Gastroesophageal sphincter (tissue), 4 donors: ENCODE data around the gene MKLN1. TPM values are rescaled to one million over a fixed set of nuclear protein-coding genes. Genes with fewer than 3 reads are reported as not detected.

Source experiments
- ATAC-seq: fragments of 150-250 bp; one replicate; pipeline ENCODE4 v1.9.1; 2016; ENCODE audit warnings: mild to moderate bottlenecking, moderate library complexity
- H3K27ac ChIP-seq, 4 donors: fragments of 200-600 bp; sonication (generic) in 3 of 4; 1 replicate in 3 of 4; 2 replicates in 1 of 4; pipeline ENCODE4 v1.5.1; 2016 to 2019
- H3K27me3 ChIP-seq: fragments of 200-600 bp; sonication (generic); one replicate; pipeline ENCODE4 v1.5.1; 2019
- H3K36me3 ChIP-seq, 2 donors: fragments of 200-600 bp; sonication (generic); one replicate each; pipeline ENCODE4 v1.5.1; 2019; ENCODE audit warnings: control low read depth in 1 of 2
- H3K4me1 ChIP-seq, 3 donors: fragments of 200-600 bp; sonication (generic); 1 replicate in 2 of 3; 2 replicates in 1 of 3; pipeline ENCODE4 v1.5.1; 2016 to 2019; ENCODE audit warnings: control low read depth in 2 of 3
- H3K4me3 ChIP-seq, 2 donors: fragments of 200-600 bp; sonication (generic); one replicate each; pipeline ENCODE4 v1.5.1; 2019; ENCODE audit warnings: mild to moderate bottlenecking in 1 of 2, moderate library complexity in 1 of 2
- H3K9me3 ChIP-seq, 3 donors: fragments of 200-600 bp; sonication (generic); one replicate each; pipeline ENCODE4 v1.5.1; 2017 to 2019; ENCODE audit warnings: control low read depth in 2 of 3
- EP300 ChIP-seq: sonication (generic); formaldehyde crosslinking; IDR thresholded peaks from one replicate; pipeline ENCODE4 v1.6.1; 2017; ENCODE audit warnings: antibody characterized with exemption, mild to moderate bottlenecking
- POLR2A ChIP-seq, 2 donors: fragments of 450-650 bp; IDR thresholded peaks; one replicate each; pipeline ENCODE4 v1.6.1; 2017; ENCODE audit warnings: antibody characterized with exemption in 2 of 2, mild to moderate bottlenecking in 2 of 2, moderate library complexity in 1 of 2
- POLR2AphosphoS5 ChIP-seq: sonication (generic); formaldehyde crosslinking; IDR thresholded peaks from one replicate; pipeline ENCODE4 v1.6.1; 2017; ENCODE audit warnings: antibody characterized with exemption
- WGBS, 2 donors: methylation state at CpG; one replicate each; pipeline ENCODE4 v1.1.5; 2018; ENCODE audit warnings: low coverage in 1 of 2; 5-methylcytosine and 5-hydroxymethylcytosine counted together
- total RNA-seq, 4 donors: library from RNA; depleted of rRNA; stranded (reverse); fragments of >200 nt; gene quantifications; one replicate each; pipeline ENCODE4 v1.1.0, GENCODE V29; 2016
- TF ChIP-seq, protein P1 (sequence below), 4 experiments: fragments of 200-600 bp in 2 of 4; fragments of 450-650 bp in 2 of 4; sonication (generic) in 1 of 4; IDR thresholded peaks; one replicate each; pipeline ENCODE4 v1.5.1; 2017 to 2019; ENCODE audit warnings: antibody characterized with exemption in 4 of 4, mild to moderate bottlenecking in 2 of 4, moderate library complexity in 2 of 4

Gene MKLN1
- total RNA-seq, 4 donors from 2014 or later, result 40.4 to 82.8 (median 58.6) TPM

DNA sequence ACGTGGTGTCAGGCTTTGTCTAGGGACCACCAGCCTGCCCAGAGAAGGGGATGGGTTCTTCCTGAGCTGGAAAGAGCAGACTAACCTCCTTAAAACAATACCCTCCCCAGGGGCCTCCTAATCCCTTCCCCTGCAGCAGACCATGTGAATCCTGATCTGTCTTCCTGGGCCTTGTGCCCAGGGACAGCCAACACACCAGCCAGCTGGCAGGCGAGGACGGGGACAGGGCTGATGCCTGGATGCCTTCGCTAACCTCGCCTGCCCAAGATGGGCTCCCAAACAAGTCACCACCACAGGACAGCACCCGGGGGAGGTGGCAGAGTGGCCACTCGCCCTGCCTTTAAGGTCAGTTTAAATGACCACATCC, 211.1 kb downstream of the MKLN1 start:
- no peak for TF ChIP-seq POLR2AphosphoS5
- no peak for TF ChIP-seq EP300
- TF ChIP-seq POLR2A (IDR thresholded peaks at IDR 0.05), result no peak
- TF ChIP-seq, protein P1, sequence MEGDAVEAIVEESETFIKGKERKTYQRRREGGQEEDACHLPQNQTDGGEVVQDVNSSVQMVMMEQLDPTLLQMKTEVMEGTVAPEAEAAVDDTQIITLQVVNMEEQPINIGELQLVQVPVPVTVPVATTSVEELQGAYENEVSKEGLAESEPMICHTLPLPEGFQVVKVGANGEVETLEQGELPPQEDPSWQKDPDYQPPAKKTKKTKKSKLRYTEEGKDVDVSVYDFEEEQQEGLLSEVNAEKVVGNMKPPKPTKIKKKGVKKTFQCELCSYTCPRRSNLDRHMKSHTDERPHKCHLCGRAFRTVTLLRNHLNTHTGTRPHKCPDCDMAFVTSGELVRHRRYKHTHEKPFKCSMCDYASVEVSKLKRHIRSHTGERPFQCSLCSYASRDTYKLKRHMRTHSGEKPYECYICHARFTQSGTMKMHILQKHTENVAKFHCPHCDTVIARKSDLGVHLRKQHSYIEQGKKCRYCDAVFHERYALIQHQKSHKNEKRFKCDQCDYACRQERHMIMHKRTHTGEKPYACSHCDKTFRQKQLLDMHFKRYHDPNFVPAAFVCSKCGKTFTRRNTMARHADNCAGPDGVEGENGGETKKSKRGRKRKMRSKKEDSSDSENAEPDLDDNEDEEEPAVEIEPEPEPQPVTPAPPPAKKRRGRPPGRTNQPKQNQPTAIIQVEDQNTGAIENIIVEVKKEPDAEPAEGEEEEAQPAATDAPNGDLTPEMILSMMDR (IDR thresholded peaks at IDR 0.05), result no peak
- Histone ChIP-seq H3K9me3 (no peaks in the 10 kb centered on the region), H3K4me3 (no peak overlapping the region), H3K36me3 (no peaks in the 10 kb centered on the region), H3K27ac (peak overlapping the region in 3 of 4 donors; percentile 24 to 60 (median 29)), H3K4me1 (peaks cover 0 to 28% (median 0%) of the 10 kb centered on the region in 3 donors), H3K27me3 (no peaks in the 10 kb centered on the region)
- ATAC-seq, result no peak
- 67% methylated on average over 1 of the region's 7 CpGs; no CpG with 5 or more reads in 1 of the 2 donors for WGBS, 2 donors

DNA sequence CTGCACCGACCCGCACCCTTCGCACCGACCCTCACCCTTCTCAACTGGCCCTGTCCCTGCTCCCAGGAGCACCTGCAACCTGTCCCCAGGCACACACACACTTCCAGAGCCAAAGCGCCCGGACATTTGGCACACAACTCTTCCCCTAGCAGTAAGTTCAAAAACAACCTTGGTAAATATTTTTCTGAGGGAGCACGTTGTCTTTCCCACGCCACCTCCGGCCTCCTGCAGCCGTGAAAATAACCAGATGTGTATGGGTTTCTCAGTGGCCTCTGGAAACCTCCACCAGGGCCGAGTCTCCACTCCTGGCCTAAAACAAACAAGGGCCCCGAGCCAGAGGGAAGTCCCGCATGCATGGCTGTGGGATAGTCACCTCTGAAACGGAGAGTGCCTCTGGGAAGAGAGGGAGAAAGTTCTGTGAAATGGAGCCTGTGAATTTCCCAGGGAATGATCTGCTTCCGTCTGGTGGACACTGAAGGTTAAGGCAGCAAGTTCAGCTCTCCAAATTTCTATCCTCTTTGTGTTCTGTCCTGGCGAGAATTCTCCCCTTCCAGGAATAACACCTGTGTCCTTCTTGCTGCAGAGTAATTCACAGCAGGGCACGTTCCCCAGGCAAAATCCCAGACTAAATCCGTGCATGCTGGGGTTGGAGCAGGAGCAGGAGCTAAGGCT, 213.0 kb downstream of the MKLN1 start:
- Histone ChIP-seq H3K4me1 (peaks cover 0 to 28% (median 0%) of the 10 kb centered on the region in 3 donors), H3K9me3 (no peaks in the 10 kb centered on the region)
- no peak for ATAC-seq

DNA sequence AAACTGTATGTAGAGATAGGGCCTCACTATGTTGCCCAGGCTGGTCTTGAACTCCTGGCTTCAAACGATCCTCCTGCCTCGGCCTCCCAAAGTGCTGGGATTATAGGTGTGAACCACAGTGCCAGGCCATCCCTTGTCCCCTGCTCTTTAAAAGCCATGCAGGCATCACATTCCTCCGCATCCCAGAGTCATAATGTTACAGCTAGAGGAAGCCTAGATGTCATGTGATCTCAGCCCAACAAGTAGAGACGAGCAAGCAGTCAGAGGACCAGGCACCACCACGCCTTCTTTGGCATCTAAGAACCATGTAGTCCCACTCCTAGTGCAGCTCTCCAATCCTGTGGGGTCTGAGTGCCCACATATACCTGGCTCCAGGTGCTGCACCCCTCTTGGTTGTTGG, 215.6 kb downstream of the MKLN1 start:
- ATAC-seq, result no peak
- Histone ChIP-seq H3K27me3 (no peaks in the 10 kb centered on the region), H3K36me3 (no peaks in the 10 kb centered on the region), H3K27ac (peak overlapping the region in 1 of 4 donors; percentile 54), H3K4me1 (peaks cover 0 to 34% (median 0%) of the 10 kb centered on the region in 3 donors), H3K4me3 (no peak overlapping the region), H3K9me3 (no peaks in the 10 kb centered on the region)
- WGBS, 2 donors, result 95% methylated on average over 4 of the region's 5 CpGs; no CpG with 5 or more reads in 1 of the 2 donors
- TF ChIP-seq POLR2AphosphoS5, result no peak
- TF ChIP-seq, protein P1 (IDR thresholded peaks at IDR 0.05), result no peak
- TF ChIP-seq EP300, result no peak
- TF ChIP-seq POLR2A (IDR thresholded peaks at IDR 0.05), result no peak

More for the DNA sequence above, 213.0 kb downstream of the MKLN1 start:
- peak overlapping the region in 3 of 4 donors; percentile 50 to 62 (median 54) for H3K27ac ChIP-seq
- WGBS, 2 donors, result 20 to 26% methylated on average over 2 to 7 of the region's 18 CpGs
- TF ChIP-seq EP300 (no peak), POLR2A (IDR thresholded peaks at IDR 0.05) (no peak), POLR2AphosphoS5 (no peak)
- TF ChIP-seq, protein P1 (IDR thresholded peaks at IDR 0.05), result peak in 2 of 4 experiments; percentile 15 to 38
- no peak overlapping the region for H3K4me3 ChIP-seq
- H3K27me3 ChIP-seq, result no peaks in the 10 kb centered on the region
- H3K36me3 ChIP-seq, result no peaks in the 10 kb centered on the region

DNA sequence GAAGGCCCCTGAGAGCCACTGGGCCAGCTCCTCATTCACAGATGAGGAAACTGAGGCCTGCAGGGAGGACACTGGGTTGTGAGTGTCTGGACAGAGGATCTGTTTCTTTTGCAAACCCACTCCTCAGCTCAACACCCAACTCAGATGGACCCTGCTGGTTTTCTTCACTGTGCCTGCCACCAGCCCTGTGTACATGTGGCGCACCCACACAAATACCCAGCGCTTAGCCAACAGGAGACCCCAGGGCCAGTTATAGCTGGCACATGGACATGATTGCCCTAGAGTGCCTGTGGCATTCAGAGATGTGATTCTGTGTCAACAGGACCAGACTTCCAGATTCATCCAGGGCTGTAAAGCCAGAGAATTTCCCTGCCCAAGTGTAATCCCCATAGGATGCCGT, 216.3 kb downstream of the MKLN1 start:
- 100% methylated on average over 1 of the region's 3 CpGs; no CpG with 5 or more reads in 1 of the 2 donors for WGBS, 2 donors
- Histone ChIP-seq H3K27me3 (no peaks in the 10 kb centered on the region), H3K4me1 (peaks cover 0 to 27% (median 0%) of the 10 kb centered on the region in 3 donors), H3K9me3 (no peaks in the 10 kb centered on the region), H3K27ac (peak overlapping the region in 3 of 4 donors; percentile 31 to 51 (median 41)), H3K36me3 (no peaks in the 10 kb centered on the region), H3K4me3 (no peak overlapping the region)
- no peak for TF ChIP-seq EP300
- TF ChIP-seq POLR2A (IDR thresholded peaks at IDR 0.05), result no peak
- TF ChIP-seq, protein P1 (IDR thresholded peaks at IDR 0.05), result no peak
- ATAC-seq, result no peak
